Superior temporal gyrus (tissue), 1 donor: Measurements from ENCODE around the gene ZBBX.

Experiments
- DNase-seq: peaks from one replicate; pipeline ENCODE4 v3.0.0-alpha.2; 2016; ENCODE audit errors: extremely low spot score

ZBBX gene

GRCh38 chr3:167305340-167305890 lies 74.7 kb downstream of the ZBBX start:
- no peak for DNase-seq

- no peak for DNase-seq
Observed at GRCh38 chr3:167304077-167304476, 76.0 kb downstream of the ZBBX start.

DNA sequence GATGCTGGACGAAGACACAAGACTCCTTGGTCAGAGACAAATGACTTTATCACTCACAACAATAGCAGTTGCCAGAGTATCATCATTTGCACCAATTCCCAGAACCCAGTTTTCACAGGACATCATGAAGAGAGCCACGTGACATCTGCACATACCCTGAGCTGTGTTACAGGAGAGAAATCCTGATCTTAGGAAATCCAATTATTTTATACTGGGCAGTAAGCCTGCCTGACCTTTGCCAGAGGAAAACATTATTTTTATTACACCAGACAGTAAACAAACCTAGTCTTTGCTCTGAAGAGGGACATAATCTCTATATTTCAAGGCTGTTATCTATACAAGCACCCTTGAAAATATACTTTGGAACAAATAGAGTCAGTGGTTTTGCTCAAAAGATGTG lies 77.4 kb downstream of the ZBBX start:
- DNase-seq: no peak

GRCh38 chr3:167300207-167300606 lies 79.9 kb downstream of the ZBBX start:
- no peak for DNase-seq

GRCh38 chr3:167289435-167289834 lies 90.7 kb downstream of the ZBBX start:
- no peak for DNase-seq

GRCh38 chr3:167288737-167289136 lies 91.4 kb downstream of the ZBBX start:
- DNase-seq: no peak

DNA sequence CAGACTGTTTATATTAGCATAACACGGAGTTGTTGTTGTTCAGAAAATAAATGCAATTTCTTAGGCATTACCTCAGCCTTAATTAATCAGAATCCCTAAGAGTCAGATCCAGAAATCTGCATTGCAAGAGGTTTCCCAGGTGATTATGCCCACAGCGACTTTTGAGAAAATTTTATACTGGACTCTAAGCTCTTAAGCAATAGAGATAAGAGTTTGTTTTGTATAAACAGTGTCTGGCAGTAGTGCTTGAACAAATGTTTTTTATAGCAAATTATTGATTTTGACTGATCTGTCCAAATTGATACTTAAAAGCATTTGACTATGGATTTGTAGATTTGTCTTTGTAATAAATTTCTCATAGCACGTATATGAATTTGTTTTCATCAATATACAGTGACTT lies 92.8 kb downstream of the ZBBX start:
- DNase-seq: no peak

DNA sequence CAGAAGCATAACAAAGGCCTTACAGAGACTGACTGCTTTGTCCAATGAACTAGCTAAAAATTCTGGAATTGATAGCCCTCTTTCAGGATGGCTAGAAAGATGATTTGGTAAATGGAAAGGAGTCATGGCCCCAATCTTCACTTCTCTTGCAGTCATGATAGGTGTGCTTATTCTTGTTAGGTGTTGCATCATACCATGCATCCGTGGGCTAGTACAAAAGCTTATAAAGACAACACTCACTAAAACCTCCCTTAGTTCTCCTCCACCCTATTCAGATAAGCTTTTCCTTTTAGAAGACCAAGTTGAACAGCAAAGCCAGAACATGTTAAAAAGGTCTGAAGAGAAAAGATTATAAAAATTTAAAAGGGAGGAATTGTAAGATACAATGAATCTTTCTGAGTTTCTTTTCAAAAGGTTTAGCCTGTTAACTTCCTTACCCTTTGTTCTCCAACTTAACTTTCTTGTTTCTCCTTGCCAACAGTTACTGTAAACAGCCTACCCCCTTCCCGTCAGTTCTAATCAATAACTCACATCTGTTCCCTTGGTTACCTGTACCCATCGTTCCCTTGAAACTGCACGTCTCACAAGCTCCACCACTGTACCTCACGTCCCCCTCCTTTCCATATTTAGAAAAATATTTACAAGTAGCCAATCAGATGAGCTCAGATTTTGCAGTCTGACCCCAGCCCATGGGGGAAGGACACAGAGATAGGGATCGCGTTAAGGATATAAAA lies 105.8 kb downstream of the ZBBX start:
- no peak for DNase-seq

- no peak for DNase-seq
Observed at GRCh38 chr3:167253037-167253436, 127.1 kb downstream of the ZBBX start.

- no peak for DNase-seq
Observed at GRCh38 chr3:167251678-167252077, 128.4 kb downstream of the ZBBX start.

DNA sequence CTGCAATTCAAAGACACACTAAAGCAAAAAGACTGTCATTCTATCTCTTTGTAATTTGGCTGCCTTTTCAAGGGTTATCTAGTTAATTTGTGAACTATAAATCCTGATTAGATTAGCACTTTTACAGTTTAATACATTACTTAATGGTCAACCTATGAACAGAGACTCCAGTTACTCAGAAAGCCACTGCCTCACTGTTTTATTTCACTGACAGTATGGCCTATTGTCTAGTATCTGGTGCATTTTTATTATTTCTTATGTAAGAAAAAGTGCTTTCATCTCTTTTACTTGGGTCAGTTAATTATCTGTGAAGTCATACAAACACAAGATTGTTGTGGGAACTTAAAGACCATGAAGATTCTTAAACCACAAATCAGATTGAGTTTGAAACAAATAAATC lies 133.8 kb downstream of the ZBBX start:
- DNase-seq: no peak

GRCh38 chr3:167241048-167241845 lies 138.8 kb downstream of the ZBBX start:
- DNase-seq: no peak

DNA sequence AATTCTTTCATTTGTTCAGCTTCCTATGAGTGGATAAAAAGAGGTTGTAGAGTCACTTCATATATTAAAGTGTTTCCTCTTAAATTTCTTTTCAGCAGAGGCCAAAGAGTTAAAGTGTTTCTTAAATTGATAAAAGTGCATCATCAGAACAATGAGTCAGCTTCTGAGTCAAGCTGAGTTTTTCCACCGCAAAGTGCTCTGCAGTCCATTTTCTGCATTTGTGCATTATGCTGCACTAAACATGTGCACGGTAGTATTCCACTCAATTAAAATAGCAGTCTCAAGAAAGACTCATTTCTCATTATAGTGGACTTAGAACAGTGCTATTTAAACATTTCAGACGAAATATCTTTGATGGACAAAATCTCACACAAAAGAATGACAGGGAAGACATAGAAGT lies 152.0 kb downstream of the ZBBX start:
- DNase-seq: peak; percentile 27

- no peak for DNase-seq
Observed at GRCh38 chr3:167225821-167226220, 154.3 kb downstream of the ZBBX start.

DNA sequence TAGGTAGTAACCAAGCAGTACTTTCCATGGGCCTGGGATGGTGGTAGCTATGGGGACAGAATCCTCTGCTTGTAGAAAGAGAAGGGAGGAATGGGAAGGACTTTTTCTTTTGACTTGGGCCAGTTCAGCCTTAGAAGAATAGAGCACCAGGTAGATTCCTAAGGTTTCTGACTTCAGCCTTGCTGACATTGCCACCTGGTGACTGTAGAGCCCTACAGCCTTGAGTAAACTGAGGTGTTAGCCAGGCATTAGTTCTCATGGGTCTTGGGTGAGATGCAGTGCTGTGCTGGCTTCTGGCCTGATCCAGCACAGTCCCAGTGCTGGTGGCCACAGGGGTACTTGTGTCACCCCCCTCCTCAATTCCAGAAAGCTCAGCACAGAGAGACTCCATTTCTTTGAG lies 171.1 kb downstream of the ZBBX start:
- no peak for DNase-seq

- no peak for DNase-seq
Observed at GRCh38 chr3:167203062-167203461, 177.0 kb downstream of the ZBBX start.

DNA sequence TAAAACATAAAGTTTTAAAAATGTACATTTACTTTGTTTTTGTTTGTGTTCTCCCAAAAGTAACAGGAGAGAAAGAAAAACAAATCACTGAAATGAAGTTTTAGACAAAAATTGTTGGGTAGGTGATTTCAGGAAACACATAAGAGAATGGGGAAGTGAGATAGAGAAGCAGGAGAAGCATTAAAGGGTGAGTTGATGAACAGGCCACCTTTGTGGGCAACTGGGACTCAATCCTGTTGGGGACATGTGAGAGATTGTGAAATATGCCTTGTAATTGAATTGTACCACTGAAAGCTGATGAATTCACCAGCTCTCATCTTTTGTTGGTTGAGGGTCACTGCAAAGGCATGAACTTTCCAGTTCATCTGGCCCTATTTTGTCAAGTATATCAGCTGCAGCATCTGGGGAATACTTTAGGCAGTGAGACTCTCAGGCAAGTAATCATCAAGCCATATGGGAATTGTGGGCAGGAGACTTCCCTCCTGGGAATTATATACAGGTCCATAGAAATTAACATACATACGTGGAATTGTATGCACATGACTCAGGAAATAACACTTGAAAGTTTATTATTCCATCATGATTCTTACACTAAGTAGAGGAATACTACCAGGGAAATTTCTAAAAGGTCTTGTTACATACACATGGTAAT lies 181.0 kb downstream of the ZBBX start:
- DNase-seq: no peak
